Measurements from ENCODE around the gene TCEAL9. TPM values are rescaled to one million over a fixed set of nuclear protein-coding genes. Genes with fewer than 3 reads are reported as not detected.

The TCEAL9 gene
- total and polyA plus RNA-seq, 2 experiments from 2014 or later: 212 to 257 TPM

DNA sequence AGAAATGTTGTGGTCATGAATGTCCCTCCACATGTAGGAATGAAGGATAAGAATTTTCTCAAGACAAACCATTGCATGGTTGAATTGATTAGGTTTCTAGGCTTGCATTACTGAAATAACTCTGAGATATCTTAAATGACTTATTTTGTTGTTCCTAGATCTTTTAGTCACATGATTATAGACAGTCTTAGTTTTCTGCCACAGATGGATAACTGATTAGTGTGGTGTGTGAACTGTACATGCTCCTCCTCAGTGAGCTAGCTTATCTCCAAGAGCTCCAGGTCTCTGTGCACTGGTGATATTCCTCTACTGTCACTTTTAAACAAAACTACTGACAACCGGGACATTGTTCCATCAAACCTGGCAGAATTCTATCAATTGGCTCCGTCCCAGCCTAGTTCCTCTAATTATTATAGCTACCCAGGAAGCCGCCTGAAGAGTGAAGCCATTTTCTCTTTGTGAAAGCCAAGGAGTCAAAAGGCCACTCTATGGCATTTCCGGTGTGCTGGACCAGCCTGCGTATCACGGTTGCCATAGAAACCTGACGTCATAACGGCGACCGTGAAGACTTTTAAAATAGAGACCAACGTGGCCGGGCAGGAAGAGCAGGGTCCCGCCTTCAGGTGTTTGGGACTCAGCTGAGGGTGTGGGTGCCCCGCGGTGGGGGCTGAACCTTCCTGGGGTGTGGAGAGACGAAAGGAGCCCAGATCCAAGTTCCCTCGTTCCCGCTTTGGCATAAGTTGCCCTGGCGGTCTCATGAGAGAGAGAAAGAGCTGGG, 48.1 kb downstream of the TCEAL9 start:
- Histone ChIP-seq H3K27me3 (no peaks in the 10 kb centered on the region), H3K9me3 (ENCODE audit: low read depth) (no peaks in the 10 kb centered on the region), H3K27ac (peak overlapping the region; percentile 38), H3K79me2 (no peaks in the 10 kb centered on the region), H3K4me2 (peak overlapping the region; percentile 75), H3K4me1 (ENCODE audit: insufficient read depth) (no peaks in the 10 kb centered on the region), H3K36me3 (replicated peaks; ENCODE audit: insufficient read depth, low read depth) (no peaks in the 10 kb centered on the region), H4K20me1 (ENCODE audit: insufficient read depth, poor library complexity, severe bottlenecking) (no peaks in the 10 kb centered on the region), H3K9me2 (replicated peaks; ENCODE audit: insufficient read depth) (no peaks in the 10 kb centered on the region), H3K4me3 (peak overlapping the region; percentile 59), H2AFZ (peak overlapping the region; percentile 70)
- TF ChIP-seq, protein P1, sequence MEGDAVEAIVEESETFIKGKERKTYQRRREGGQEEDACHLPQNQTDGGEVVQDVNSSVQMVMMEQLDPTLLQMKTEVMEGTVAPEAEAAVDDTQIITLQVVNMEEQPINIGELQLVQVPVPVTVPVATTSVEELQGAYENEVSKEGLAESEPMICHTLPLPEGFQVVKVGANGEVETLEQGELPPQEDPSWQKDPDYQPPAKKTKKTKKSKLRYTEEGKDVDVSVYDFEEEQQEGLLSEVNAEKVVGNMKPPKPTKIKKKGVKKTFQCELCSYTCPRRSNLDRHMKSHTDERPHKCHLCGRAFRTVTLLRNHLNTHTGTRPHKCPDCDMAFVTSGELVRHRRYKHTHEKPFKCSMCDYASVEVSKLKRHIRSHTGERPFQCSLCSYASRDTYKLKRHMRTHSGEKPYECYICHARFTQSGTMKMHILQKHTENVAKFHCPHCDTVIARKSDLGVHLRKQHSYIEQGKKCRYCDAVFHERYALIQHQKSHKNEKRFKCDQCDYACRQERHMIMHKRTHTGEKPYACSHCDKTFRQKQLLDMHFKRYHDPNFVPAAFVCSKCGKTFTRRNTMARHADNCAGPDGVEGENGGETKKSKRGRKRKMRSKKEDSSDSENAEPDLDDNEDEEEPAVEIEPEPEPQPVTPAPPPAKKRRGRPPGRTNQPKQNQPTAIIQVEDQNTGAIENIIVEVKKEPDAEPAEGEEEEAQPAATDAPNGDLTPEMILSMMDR (IDR thresholded peaks at IDR 0.05; ENCODE audit: poor library complexity): no peak
- TF ChIP-seq EZH2phosphoT487 (IDR thresholded peaks at IDR 0.05; ENCODE audit: low read depth, severe bottlenecking, unreplicated experiment): no peak
- TF ChIP-seq EZH2 (IDR thresholded peaks at IDR 0.05; ENCODE audit: borderline replicate concordance): no peak
- 48% methylated on average over 19 of the region's 19 CpGs for WGBS (ENCODE audit: low lambda C conversion rate, missing lambda C conversion rate)
- peak; percentile 76 for DNase-seq (ENCODE audit: low spot score)

DNA sequence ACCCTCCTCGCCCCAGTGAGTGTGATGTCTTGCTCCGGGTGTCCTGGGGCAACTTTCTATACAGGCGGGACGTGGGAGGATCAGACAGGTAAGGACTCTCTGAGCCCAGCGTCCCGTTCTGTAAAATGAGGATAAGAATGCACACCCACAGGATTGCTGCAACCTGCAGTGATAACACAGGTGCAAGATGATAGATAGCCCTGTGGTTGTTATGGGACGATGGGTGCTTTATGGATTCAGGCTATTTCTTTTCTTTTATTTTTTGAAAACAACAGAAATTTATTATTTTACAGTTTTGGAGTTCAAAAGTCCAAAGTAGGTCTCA, 48.7 kb downstream of the TCEAL9 start:
- 42% methylated on average over 7 of the region's 7 CpGs for WGBS (ENCODE audit: low lambda C conversion rate, missing lambda C conversion rate)
- Histone ChIP-seq H2AFZ (peak overlapping the region; percentile 70), H3K9me3 (ENCODE audit: low read depth) (no peaks in the 10 kb centered on the region)

DNA sequence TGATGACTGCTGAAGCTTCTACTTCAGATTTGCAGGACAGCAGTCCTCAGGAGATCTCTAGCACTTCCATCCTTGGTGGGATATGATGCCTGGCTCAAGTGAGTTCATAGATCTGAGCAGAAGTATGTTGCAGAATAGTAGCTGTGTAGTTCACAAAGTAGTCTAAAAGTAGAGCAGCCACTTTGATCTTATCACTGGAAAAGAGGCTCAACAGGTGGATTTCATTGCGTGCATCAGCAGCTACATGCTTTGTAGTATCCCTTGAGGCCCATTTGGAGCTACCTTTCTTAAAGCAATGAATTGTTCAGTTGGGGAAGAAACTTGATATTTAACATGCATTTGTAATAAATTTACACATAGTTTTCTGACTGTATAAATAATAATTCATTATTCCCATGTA, 50.0 kb downstream of the TCEAL9 start:
- H3K4me1 ChIP-seq (ENCODE audit: insufficient read depth): no peaks in the 10 kb centered on the region
- WGBS (ENCODE audit: low lambda C conversion rate, missing lambda C conversion rate): 73% methylated on average over 1 of the region's 1 CpG
- no peak overlapping the region for H3K4me2 ChIP-seq
- H3K79me2 ChIP-seq: no peaks in the 10 kb centered on the region
- no peak overlapping the region for H2AFZ ChIP-seq
- H4K20me1 ChIP-seq (ENCODE audit: insufficient read depth, poor library complexity, severe bottlenecking): no peaks in the 10 kb centered on the region
- no peaks in the 10 kb centered on the region for H3K9me3 ChIP-seq (ENCODE audit: low read depth)
- H3K27me3 ChIP-seq: no peaks in the 10 kb centered on the region
- no peak overlapping the region for H3K4me3 ChIP-seq
- DNase-seq (ENCODE audit: low spot score): no peak
- TF ChIP-seq EZH2 (IDR thresholded peaks at IDR 0.05; ENCODE audit: borderline replicate concordance): no peak
- TF ChIP-seq, protein P1 (IDR thresholded peaks at IDR 0.05; ENCODE audit: poor library complexity): no peak
- TF ChIP-seq EZH2phosphoT487 (IDR thresholded peaks at IDR 0.05; ENCODE audit: low read depth, severe bottlenecking, unreplicated experiment): no peak
- no peaks in the 10 kb centered on the region for H3K36me3 ChIP-seq (replicated peaks; ENCODE audit: insufficient read depth, low read depth)
- H3K9me2 ChIP-seq (replicated peaks; ENCODE audit: insufficient read depth): no peaks in the 10 kb centered on the region
- H3K27ac ChIP-seq: no peak overlapping the region

More for the DNA sequence above, 48.7 kb downstream of the TCEAL9 start:
- Histone ChIP-seq H3K27ac (peak overlapping the region; percentile 38), H3K4me3 (peak overlapping the region; percentile 59), H3K9me2 (replicated peaks; ENCODE audit: insufficient read depth) (no peaks in the 10 kb centered on the region), H3K4me2 (peak overlapping the region; percentile 75), H3K79me2 (no peaks in the 10 kb centered on the region), H3K36me3 (replicated peaks; ENCODE audit: insufficient read depth, low read depth) (no peaks in the 10 kb centered on the region), H3K4me1 (ENCODE audit: insufficient read depth) (no peaks in the 10 kb centered on the region), H4K20me1 (ENCODE audit: insufficient read depth, poor library complexity, severe bottlenecking) (no peaks in the 10 kb centered on the region), H3K27me3 (no peaks in the 10 kb centered on the region)
- no peak for DNase-seq (ENCODE audit: low spot score)
- TF ChIP-seq EZH2phosphoT487 (IDR thresholded peaks at IDR 0.05; ENCODE audit: low read depth, severe bottlenecking, unreplicated experiment): no peak
- no peak for TF ChIP-seq EZH2 (IDR thresholded peaks at IDR 0.05; ENCODE audit: borderline replicate concordance)
- TF ChIP-seq, protein P1 (IDR thresholded peaks at IDR 0.05; ENCODE audit: poor library complexity): no peak
